Activated effector memory CD4-positive, alpha-beta T cell treated with anti-CD3 and anti-CD28 coated beads, Interleukin-2, amount 50 U/mL, for 16 hours (primary cell): ENCODE data around the gene ATP6V1F.
A peak's percentile ranks its signal among the peaks of the same experiment; 100 is the strongest.

Experiments used
- DNase-seq: peaks from one replicate; pipeline ENCODE4 v3.0.0-alpha.2; 2020

The ATP6V1F gene, protein sequence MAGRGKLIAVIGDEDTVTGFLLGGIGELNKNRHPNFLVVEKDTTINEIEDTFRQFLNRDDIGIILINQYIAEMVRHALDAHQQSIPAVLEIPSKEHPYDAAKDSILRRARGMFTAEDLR

DNA sequence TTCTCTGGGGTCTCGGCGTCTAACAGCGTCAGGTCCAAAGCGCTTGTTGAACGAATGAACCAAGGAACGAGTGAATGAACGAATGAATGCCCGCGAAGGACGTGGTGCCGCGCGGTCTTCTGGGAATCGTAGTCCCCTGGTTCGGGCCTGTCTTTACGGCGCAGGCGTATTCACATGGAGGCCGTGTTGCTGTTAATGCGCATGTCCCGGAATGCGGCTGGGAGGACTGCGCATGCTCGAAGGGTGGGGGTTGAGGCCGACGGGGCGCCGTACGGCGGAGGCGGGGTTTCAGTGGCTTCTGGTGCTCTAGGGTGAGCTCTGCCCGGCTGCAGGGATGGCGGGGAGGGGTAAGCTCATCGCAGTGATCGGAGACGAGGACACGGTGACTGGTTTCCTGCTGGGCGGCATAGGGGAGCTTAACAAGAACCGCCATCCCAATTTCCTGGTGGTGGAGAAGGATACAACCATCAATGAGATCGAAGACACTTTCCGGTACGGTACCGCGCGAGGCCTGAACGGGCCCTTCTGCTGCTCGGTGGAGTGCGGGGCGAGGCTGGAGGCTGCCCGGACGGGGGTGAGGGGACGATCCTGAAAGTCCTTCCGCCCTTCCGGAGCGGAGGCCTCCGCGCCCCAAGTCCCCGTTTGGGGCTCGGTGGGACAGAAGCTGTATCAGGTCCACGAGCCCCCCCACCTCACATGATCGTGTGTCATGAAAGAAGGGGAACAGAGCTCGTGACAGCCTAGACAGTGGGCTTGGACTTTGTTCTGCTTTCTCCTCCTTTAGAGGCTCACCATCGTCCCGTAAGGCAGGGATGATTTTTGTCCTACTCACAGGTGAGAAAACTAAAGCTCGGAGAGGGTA, at the start of gene ATP6V1F:
Gene ATP6V1F, plus strand, starts transcription at position 286 of the 862 bp plus-strand sequence. Its CDS starts 49 bp downstream, at position 335.
- peak; percentile 100 for DNase-seq

DNA sequence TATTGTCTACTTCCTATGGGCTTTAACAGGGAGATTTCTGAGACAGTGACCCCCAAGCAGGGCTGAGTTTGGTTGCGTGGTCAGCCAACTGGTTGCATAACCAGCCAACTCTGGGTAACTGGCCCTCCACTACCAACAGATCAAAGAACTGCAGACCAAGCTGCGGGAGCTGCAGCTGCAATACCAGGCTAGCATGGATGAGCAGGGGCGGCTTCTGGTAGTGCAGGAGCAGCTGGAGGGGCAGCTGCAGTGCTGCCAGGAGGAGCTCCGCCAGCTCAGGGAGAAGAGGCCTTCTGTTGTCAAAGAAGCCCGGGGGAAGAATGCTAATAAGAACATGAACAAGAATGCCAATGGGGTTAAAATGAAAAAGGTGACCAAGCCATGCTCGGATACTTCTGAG, 48.2 kb upstream of the ATP6V1F start:
- DNase-seq: no peak

DNA sequence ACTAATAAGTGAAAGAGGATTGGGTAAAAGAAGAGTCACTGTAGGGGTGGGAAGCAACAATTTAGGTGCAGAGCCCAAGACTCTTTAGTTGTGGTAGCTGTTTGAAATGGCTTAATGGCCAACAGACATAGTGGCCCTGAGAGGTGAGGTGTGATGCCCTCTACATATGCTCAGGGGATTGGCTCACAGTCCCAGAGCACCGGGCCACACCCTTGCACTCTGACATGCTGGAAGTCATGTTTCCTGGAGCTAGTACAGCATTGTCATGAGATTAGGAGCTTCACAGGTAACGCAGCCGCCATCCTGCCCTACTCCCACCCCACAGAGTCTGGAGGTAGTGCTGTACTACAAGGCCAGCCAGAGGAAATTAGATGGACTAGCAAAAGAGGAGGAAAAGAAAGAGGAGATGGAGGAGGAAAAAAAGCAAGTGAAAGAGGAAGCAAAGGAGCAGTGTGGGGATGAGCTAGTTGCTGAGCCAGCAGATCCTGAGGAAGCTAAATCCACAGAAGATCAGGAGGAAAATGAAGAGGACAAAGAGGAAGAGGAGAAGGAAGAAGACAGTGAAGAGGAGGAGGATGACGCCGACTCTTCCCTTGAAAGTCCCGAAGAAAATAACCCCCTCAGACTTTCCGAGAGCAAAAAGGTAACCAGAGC, 47.2 kb upstream of the ATP6V1F start:
- no peak for DNase-seq

DNA sequence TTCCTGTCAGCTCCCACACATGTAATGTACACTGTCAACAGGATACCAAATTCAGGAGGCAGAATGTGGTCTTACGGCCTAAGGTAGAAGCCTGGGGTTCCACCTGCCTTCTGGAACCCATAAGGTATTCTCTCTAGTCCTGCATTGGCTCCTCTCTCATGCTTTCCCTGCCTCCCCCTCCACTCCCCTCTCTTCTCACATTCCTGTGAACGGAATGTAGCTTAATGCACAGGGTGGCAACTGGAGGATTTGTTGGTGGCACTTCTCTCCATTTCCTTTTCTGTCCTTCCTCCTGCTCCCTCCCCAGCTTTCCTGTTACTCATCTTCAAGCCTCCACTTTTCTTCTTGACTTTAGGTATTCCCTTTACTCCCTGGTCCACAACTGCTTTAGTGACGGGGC, 44.0 kb upstream of the ATP6V1F start:
- DNase-seq: no peak

DNA sequence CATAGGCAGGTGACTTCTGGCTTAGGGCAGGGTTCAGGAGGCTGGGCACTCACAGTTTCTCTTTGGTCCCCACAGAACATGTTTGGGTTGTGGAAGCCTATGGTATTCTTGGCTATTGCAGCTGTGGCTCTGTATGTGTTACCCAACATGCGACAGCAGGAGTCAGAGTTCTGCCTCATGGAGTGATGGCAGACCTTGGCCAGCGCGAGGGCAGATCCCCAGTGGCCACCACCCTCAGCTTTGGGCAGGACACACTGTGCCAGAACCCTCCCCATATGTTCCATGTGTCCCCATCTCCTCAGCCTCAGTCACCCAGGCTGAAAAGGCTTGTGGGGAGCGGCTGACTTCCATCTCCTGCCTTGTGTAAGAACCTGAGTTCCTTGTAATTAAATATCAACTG, 40.9 kb upstream of the ATP6V1F start:
- DNase-seq: no peak

DNA sequence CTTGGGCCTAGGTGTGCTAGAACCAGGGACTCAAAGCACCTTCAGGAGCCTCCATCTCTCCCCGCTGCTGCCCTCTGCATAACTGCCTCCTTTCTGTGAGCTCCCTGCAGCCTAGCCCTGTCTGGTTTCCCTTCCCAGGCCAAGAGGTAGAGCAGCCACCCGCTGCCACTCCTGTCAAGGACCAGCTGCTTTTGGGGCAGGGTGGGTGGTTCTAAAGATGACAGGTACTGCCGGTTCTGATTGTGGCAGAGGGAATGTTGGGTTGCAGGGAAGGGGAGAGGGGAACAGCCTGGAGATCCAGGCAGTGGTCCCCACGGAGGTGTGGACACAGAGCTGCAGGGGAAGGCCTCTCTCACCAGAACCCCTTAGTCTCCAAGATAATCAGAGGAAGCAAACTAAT, 36.1 kb upstream of the ATP6V1F start:
- no peak for DNase-seq

DNA sequence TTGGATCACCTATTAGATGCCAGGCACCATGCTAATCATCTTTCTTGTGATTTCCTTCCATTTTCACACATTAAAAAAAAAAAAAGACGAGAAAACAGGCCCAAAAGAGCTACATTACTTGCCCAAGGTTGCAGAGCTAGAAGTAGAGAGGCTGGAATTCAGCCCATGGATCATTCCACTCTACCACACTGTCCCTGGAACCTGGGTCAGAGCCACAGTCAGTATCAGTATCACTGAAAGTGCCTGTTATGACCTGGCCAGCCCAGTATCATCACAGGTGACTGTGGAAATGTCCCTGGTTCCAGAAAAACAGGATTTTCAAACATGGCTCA, 35.8 kb upstream of the ATP6V1F start:
- DNase-seq: no peak

DNA sequence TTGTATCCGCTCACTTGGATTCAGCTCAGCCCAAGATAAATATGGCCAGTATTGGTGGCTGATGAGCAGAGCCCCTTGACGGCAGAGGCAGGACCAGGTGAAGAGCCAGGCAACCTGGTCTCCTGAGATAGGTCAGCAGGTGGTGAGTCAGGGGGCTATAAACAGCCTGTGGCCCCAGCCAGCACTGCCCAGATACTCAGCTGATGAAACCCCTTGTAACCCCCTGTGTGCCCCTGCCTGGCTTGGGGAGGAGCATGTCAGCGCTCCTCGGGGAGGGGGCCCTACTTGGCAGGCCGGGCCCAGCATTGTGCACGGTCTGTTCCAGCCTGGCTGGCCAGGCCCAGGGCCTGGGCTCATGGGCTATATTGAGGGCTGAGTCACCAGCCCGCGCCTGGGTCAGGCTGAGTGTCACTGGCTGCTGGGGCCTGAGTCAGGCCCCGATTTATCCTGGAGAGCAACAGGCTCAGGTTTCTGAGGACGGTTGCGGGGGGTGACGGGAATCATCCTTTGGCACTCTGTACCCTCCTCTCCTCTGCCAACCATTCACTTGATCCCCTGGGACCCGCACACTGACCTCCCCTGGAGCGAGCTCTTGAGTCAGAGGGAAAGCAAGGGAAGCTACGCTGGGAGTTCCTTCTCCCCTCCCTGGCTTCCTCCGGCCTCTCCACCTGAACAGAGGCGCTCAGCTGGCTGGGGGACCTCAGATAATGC, 35.3 kb upstream of the ATP6V1F start:
- no peak for DNase-seq

DNA sequence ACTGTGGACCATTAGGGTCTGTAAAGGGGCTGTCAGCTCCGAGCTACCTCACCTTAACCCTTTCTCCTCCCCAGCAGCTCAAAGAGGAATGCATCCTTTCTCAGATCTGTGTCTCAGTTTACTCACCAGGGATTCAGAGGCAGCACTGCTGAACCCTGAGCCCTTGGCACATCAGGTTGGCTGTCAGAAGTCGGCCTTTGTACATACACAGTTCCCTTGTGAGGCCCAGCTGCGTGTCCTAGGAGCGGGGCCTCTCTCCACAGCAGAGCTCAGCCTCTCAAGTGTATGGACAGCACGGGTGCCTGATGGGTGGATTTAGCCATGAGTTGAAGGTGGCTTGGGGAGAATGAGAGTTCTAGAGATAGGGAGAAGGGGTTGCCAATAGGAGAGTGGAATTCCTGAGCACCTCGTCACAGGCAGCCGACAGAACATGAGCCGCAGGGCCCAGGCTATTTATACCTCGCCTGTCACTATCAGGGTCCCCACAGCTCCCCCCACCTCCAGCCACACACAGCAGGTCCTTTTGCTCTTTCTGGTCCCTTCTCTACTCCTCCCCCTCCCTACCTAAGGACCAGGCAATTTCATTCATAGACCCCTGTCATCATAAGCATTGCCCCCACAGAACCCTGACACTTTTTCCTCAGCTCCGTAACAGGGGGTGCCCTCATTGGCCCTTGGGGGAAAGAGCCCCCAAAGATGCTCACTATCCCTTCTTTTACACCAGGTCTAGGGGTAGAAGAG, 34.5 kb upstream of the ATP6V1F start:
- DNase-seq: no peak

DNA sequence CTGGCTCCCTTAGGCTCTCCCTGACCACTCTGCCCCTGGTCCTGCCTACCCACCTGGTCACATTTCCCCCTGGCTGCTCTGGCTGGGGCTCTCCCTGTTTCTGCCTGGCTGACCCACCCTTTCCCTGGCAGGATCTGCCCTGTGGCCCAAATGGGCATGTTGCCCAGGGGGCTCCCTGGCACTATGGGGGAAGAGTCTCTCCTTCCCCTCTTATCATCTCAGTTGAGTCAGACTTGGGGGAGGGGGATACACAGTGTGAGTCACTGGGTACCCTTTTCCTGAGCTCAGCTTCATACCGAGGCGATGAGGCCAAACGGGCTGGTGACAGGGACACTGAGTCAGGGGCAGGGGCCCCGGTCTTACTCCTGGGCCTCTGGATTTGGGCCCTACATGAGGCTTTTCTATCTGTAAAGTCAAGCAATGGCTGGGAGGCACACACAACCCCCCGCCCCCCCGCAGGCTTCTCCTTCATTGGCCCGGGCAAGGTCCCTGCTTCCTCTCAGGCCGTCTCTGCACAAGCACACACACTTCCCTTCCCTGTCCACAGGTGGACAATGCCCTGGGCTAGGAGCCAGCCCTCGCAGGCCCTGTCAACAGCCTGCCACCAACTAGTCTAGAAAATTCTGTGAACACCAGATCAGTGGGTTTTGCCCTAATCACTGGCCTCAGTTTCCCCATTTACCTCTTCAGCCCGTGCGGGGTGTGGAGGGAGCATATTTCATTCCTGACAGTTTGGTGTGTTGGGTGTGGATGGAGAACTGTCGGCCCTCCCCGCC, 33.1 kb upstream of the ATP6V1F start:
- DNase-seq: no peak

DNA sequence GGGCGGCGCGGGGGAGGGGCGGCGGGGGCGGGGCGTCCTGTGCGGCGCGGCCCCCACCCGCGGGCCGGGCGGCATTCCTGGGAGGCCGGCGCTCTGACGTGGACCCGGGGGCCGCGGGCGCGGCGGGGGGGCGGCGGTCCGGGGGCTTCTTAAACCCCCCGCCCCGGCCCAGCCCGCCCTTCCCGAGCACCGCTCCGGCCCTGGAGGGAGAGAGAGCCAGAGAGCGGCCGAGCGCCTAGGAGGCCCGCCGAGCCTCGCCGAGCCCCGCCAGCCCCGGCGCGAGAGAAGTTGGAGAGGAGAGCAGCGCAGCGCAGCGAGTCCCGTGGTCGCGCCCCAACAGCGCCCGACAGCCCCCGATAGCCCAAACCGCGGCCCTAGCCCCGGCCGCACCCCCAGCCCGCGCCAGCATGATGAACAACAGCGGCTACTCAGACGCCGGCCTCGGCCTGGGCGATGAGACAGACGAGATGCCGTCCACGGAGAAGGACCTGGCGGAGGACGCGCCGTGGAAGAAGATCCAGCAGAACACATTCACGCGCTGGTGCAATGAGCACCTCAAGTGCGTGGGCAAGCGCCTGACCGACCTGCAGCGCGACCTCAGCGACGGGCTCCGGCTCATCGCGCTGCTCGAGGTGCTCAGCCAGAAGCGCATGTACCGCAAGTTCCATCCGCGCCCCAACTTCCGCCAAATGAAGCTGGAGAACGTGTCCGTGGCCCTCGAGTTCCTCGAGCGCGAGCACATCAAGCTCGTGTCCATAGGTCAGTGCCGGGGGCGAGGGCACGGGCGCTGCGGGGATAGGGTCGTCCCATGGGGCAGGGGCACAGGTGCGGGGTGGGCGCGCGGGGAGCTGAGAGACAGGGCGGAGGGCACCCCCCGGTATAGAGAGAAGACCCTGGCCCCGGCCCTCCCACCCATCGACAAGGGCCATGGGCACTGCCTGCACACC, 32.2 kb upstream of the ATP6V1F start, which contains the start of gene FLNC:
Gene FLNC, plus strand, starts transcription at position 176 of the 947 bp plus-strand sequence. Its CDS starts 232 bp downstream, at position 408.
- peak; percentile 71 for DNase-seq

DNA sequence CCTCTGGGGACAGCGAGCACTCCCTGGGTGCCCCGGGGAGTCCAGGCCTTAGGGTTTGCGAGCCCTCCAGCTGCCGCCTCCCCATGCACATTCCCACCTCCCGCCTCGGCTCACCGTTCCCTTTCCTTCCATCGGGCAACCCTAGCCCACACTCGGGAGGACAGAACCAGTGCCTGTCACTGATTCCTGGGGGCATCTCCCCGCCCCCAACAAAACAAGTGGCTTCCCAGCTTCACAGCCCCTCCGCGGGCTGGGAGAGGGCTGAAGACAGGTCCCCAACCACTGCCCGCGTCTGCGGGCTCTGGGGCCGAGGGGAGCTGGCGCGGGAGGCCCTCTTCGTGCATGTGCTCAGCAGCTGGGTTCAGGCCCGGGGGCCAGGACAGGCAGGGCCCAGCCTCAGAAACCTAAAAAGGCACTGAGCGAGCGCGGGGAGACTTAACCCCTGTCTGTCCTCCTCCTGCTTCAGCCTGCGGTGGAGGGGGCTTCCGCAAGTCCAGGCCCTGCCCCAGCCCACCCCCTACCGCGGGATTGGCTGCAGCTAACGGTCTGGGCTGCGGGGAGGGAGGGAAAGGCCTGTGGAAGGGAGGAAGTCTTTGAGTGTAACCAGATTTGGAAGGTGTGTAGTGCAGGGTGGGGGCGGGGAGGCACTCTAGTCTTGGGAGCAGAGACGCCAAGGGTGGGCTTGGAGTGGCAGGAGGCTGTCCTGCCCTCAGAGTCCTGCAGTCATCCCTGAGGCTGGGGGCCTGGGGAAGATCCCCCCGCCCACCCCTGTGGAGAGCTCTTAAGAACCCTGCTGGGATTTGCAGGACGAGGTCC, 31.3 kb upstream of the ATP6V1F start:
- no peak for DNase-seq

DNA sequence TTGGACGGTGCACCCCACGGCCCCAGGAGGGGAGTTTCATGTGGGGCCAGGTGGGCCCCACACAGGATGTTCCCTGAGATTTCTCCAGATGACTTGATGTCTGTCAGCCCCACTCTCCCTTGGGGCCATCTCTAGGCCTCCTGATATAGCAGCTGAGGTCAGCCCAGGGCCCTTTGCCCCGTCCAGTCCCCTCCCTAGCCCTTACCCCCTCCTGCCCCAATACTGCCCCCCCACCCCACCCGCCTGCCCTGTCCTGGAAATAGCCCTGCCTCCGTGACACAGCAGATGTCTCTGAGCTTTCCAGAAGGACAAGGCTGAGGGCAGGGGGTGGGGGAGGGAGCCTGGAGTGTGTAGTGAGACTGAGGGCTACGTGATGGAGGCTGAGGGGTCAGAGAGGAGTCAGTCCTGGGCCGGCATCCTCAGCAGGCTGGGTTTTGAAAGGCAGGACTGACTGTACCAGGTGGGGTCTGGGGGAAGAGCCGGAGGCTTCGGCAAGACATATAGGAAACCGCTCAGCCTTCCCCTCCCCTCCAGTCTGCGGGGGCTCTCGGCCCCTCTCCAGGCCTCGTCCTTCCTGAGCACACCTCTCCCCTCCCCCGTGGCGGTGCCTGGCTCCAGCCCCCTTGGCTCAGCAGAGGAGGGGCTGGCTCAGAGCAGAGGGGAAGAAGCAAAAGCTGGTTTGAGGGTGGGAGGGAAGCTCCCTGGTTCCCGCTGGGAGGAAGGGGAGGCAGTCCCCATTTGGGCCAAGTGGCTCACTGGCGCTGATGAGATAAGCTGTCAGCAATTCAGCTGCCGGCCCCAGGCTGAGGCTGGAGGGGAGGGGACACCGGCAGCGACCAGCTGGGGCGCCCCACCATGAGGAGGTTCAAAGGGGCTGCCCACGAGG, 30.4 kb upstream of the ATP6V1F start:
- no peak for DNase-seq

DNA sequence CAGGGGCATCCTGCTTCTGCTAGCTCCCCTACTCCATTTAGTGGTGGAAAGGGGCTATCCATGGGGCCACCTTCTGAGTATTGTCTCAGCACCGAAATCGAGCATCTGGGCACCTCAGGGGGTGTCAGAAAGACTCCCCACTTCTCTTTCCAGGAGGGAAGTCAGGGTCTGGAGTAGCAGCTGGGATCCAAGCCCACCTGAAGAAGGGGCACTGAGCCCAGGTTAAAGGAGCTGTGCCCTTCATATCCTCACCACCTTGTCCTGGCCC, 29.8 kb upstream of the ATP6V1F start:
- no peak for DNase-seq

DNA sequence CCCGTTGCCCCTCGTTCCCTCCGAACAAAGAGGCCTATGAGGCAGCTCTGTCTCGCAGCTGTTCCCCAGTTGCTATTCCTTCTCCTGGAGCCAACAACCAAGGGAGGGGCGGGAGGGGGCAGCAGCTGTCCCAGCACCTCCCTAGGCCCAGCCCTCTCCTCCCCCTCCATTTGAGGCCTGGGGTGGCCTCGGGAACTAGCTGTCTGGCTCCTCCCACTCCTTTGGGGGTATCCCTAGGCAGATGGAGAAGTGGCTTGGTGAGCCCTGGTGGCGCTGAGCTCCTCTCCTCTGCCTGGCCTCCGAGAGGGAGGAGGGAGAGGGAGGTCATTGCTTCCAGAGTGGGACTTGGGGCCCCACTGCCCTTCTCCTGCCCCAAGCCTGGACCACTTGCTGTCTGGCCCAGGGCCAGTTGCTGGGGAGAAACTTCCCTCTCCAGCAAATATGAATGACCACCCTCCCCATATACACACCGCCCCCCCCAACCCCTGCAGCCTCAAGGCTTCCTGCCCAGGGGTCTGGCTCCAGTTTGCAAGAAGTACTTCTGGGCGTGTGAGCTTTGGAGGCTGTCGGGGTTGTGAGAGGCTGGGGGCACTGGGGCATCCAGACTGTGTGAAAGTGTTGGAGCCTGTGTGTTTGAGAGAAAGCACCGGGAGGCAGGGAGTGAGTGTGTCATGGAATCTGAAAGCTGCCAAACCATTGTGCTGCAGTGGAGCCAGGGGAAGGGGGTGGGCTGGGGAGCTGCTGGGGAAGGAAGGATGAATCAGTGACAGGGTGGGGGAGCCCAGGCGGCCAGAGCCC, 29.3 kb upstream of the ATP6V1F start:
- no peak for DNase-seq

DNA sequence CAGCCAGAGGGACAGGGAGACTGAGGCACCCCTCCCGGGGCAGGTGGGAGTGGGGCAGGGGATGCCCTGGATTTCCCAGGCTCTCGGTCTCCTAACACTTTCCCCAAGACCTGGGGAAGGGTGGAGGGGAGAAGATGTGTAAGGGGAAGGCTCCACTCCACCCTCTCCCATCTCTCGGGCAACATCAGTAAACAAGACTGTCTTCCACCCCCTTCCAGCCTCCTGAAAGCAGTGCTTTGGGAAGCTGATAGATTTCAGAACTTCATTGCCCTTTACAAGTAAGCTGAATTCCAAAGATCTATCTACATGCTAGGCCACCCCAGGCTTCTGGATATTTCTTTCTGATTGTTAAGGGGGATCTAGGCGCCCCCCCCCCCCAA, 28.7 kb upstream of the ATP6V1F start:
- DNase-seq: no peak

DNA sequence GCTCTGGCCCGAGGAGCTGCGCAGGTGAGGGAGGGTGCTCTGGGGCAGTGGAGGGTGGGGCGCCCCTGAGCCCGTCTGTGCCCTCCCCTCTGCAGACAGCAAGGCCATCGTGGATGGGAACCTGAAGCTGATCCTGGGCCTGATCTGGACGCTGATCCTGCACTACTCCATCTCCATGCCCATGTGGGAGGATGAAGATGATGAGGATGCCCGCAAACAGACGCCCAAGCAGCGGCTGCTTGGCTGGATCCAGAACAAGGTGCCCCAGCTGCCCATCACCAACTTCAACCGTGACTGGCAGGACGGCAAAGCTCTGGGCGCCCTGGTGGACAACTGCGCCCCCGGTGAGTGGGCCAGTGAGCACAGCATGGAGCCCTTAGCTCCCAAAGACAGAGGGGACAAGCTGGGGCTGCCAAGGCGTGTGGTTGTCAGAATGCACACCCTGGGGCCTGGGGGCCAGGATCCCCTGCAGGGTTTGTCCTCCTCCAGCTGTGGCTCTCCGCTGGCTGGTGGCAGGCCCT, 27.4 kb upstream of the ATP6V1F start:
- DNase-seq: no peak
